ENCODE results near the gene TRIM40.
A peak's percentile ranks its signal among the peaks of the same experiment; 100 is the strongest.

The TRIM40 gene

GRCh38 chr6:30135757-30136156 lies at the start of gene TRIM40:
TRIM40 (plus strand) TSS chr6:30136140; CDS start chr6:30137037, 897 bp downstream.
- no peak for DNase-seq

DNA sequence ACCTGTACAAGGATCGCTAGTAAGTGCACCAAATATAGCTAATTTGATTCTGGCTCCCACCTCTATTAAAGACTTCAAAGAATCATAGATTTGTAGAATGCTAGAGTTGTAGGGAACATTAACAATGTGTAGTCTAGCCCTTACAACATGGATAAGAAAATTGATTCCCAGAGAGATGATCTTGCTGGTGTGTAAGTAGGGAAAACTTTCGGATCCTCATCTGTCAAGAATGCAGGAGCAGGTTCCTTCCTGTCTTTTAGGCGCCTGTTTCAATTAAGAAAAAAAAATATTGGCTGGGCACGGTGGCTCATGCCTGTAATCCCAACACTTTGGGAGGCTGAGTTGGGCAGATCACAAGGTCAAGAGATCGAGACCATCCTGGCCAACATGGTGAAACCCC lies 48.1 kb upstream of the TRIM40 start:
- no peak for DNase-seq

- no peak for DNase-seq
Measured at GRCh38 chr6:30091577-30092381, 44.2 kb upstream of the TRIM40 start.

- no peak for DNase-seq
Measured at GRCh38 chr6:30092852-30093543, 42.9 kb upstream of the TRIM40 start.

DNA sequence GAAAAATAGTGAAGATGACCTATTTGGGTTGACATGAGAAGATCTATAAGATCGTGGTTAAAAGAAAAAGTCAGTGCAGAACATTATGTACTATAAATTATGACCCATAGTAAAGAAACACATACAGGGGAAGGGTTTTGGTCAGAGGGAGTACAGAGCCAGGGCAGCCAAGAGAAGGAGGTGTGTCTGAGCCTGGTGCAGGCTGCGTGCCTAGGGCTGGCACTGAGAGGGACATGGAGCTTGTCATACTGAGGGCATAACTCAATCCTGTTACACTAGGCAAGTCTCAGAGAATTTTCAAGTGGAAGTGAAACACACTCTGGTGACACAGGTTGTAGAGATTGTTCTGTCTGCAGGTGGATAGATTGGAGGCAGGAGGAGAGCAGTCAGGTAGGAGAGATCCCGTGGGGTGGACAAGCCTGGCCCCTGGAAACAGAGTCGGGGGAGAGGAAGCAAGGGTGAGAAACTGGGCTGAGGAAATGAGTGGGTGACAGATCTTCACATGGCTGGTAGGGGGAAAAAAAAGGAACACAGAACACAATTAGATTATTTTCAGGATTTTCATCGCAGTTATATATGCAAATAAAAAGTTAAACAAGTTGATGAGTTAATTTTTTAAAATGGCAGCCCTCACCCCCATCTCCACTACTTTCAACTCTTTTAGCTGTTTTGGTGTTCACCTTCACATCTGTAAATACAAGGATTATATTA lies 41.8 kb upstream of the TRIM40 start:
- DNase-seq, result no peak

- no peak for DNase-seq
Measured at GRCh38 chr6:30096829-30097228, 39.1 kb upstream of the TRIM40 start.

DNA sequence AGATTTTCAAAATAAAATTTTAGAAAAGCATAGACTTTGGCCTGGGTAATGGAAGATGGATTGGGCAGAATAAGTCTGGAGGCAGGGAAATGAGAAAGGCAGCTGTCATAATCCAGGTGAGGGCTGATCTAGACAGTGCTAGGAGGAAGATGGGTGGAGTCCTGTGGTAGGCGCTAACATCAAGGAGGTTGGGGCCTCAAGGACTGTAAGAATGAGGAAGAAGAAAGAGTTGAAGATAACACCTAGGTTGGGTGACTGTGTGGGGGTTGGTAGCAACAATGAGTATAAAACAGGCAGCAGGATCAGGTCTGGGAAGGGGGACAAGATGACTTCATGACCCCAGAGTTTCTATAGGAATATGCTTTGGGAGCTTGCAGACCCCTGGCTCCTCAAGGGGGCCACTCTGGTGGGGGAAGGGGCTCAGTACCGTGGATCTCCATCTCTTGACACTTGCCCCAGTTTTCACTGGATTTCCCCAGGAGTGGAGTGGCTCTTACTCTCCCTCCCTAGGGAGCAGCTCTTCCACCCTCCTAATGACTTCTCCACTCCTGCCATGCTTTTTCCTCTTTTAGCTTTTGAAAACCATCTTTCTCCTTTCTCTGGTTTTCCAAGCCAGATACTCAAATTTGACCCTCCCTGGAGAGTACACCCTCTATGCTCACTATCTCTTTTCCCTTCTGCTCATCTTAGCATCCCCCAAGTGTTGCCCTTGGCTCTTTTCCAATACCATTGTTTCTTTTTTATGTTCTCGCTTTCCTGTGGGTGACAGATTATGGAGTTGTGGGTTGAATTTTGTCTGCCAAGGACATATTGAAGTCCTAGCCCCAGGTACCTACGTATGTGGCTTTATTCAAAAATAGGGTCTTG lies 37.8 kb upstream of the TRIM40 start:
- no peak for DNase-seq

- no peak for DNase-seq
Measured at GRCh38 chr6:30100154-30100553, 35.8 kb upstream of the TRIM40 start.

GRCh38 chr6:30100585-30101443 lies 35.1 kb upstream of the TRIM40 start:
- no peak for DNase-seq

DNA sequence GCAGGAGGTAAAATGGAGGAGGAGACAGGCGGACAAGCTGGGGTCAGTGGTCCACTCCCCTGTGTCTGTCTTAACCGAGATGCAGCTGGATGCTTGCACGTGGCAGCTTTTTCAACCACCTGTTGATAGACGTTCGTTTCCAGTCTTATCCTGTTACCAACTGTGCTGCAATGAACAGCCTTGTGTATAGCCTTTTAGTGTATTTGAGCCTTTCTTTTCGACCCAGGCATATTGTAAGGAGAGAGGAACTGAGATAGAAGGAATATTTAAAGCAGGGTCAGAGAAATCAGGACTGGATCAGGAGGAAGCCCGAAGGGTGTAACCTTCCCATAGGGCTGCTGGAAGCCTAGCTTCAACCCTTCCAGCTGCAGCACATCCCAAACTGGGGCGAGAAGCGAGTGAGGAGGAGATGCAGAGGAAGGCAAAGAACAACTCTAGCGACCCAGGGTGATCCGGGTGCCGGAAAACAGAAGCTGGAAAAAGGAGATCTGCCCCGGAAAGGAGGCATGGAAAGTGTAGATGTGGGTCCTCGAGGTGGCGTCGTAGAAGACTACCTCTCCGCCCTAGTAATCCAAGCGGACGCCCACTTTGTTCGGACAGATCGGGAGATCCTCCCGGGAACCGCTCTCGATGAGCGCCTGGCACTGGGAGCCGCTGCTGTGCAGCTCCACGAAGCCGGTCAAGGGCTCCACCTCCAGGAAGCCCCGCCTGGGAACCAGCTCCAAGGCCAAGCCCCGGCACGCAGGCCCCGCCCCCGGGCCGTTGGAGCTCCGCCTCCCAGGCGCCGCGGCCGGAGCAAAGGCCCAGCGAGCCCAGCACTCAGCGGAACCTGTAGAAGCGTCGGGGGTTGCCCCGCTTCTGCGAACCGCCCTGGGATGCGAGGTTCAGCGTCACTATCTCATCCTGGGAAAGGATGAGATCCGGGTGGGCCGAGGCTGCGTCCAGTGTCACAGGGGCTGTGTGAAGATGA lies 34.2 kb upstream of the TRIM40 start:
- DNase-seq, result peak; percentile 69

DNA sequence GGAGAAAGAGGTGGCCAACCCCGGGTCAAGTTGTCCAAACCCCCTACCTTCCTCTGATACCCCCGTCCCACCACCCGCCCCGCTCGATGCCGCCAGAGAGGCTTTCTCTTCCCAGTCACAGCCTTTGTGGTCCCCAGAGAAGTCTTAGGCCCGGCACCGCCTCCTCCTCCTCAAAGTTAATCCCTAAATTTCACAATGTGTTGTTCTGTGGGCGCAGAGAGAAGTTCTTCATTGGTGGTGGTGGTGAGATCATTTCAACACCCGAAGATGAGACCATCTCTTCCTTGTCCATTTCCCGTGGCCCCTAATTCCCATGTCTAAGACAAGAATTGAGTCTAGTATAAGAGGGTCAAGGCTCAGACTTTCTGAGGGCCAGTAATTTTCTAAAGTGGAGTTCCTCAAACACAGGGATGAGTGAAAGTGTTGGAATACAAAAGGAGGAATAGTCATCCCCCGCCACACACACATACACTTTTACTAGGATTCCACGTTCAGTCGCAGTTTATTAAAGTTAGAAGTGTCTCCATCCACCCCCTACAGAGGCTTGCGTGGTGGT lies 33.4 kb upstream of the TRIM40 start:
- peak; percentile 18 for DNase-seq

- peak; percentile 81 for DNase-seq
Measured at GRCh38 chr6:30102970-30103871, 32.7 kb upstream of the TRIM40 start.

GRCh38 chr6:30103872-30104179 lies 32.1 kb upstream of the TRIM40 start:
- no peak for DNase-seq

DNA sequence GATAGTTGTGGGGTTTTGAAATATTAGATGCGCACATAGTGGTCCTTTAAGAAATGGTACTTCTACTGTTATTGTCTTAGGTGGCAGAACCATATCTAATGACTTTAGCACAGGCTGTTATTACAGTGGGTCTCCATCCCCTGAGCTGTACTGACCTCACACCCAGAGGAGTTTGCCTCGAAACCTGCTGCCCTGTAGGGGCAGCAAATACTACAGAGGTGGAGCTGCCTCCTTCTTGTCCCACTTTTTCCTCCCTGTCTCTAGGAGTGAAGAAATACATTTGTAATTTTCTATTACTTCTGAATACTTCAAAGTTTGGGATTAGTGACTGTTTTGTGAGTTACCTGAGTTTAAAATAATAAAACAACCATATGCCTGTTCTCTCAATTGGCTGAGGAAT lies 31.3 kb upstream of the TRIM40 start:
- no peak for DNase-seq

DNA sequence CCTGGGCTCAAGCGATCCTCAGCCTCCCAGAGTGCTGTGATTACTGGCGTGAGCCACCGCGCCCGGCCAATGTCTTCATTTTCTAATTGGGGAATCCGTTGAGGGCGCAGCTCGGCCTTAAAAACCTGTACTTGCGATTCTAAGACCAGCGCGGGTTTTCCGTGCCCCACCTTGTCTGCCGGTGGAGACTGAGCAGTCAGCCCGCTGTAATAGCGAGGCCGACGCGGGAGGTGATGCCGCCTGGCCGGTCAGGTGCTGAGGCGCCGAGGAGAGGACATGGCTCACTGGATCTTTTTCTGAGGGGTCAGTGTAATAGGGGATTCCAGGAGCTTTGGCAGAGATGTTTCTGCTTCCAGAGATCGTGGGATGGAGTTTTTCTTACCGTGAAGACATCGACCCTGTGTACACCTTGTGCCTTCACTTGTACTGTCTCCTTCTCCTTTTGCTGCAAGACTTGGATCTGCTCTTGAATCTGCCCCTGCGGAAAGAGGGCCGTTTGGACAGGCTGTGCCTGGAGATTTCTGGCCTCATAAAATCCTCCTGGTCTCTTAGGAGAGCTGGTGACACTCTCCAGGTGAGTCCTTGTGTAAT lies 24.6 kb upstream of the TRIM40 start:
- no peak for DNase-seq

DNA sequence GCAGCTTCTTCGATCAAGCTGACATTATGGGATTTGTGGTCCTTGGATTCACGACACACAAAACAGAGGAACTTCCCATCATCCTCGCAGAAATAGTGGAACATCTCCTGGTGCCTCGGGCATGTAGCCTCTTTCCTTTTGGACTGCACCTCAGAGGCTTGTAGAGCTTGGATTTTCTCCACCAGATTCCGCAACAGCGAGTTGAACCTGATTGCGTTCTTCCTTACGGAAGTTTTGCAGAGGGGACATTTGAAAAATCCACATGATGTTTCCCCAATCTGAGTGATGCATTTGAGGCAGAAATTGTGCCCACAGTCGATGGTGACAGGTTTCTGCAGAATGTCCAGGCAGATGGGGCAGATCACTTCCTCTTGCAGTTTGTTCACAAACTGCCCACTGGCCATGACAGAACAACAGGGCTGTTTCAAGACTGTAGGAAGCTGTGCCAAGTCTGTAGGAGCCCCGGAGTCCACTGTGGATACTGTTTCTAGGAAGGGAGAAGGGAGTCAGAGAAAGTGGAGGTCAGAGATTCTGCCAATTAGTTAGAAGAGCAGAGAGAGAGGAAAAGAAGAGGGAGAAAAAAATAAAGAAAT lies 23.4 kb upstream of the TRIM40 start:
- DNase-seq, result no peak

DNA sequence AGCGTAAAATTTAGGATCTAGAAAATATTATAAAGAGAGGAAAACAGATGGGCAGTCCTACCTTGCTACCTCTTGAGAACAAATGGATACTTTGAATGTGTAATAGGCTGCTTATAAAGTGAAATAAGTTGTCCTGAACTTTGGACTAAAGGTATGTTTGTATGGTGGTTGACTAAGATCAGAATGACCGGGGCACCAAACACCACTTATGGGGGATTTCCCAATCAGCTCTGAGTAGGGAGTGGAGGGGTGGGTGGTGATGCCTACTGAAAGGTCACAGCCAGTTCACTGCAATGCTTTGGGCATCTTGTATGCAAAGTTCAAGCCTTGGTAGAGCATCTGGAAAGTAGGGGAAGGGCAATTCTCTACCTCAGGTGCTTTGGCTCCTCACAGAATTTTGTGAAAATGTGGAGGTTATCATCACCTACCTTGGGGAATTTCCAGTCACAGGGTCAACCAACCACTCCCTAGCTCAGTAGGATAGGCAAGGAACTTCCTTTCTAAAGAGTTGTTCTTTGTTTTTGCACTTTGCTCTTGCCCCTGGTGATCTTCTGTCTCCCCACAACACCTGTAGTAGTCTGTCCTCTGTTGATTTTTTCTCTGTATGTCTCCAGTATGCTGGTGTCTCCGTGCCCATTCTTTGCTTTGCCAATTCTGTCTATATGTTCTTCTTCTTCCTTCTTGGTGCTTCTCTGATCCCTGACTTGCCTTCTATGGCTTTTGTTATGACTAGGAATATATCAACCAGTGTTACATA lies 22.8 kb upstream of the TRIM40 start, which contains the start of gene TRIM31:
TSS of gene TRIM31 (minus strand) at position 88 of the 757 bp plus-strand sequence. CDS start 285 bp downstream, outside the sequence.
- no peak for DNase-seq
